H1 (cell line): ENCODE results near the gene EML1. TPM values are rescaled to one million over a fixed set of nuclear protein-coding genes. Genes with fewer than 3 reads are reported as not detected.

ENCODE experiments used
- CTCF ChIP-seq, 3 experiments: IDR thresholded peaks; 1 replicate in 2 of 3; 2 replicates in 1 of 3; pipeline versions ENCODE4 v1.5.1 to v1.6.1; 2011; ENCODE audit warnings: low read length in 3 of 3, mild to moderate bottlenecking in 3 of 3, inconsistent platforms in 2 of 3, low read depth in 1 of 3, moderate library complexity in 1 of 3; ENCODE audit not compliant: insufficient read depth in 1 of 3; ENCODE audit errors: control extremely low read depth in 1 of 3
- polyA plus RNA-seq, 7 experiments: library from polyadenylated mRNA; depleted of rRNA in 3 of 7; stranded (reverse) in 5 of 7; unstranded in 2 of 7; fragments of >200 nt in 5 of 7; fragments of 200-250 nt in 2 of 7; gene quantifications; 1 replicate in 5 of 7; 2 replicates in 1 of 7; 4 replicates in 1 of 7; pipeline versions ENCODE4 v1.2.1 to v1.2.3, GENCODE V29; 2011 to 2013; ENCODE audit warnings: missing spikeins in 2 of 7, mixed read lengths in 2 of 7
- total RNA-seq: library from RNA; stranded (reverse); fragmentation: NEBNext Ultra II Directional; extraction: Animal tissue kit (Norgen Biotek cat#: 25700); gene quantifications from 2 replicates; pipeline ENCODE4 v1.2.1, GENCODE V29; 2021

EML1 gene
- total and polyA plus RNA-seq, 2 of the 8 experiments (the other 6 are each of a cell fraction or from before 2014, with no cell fraction given): 11.1 to 24.7 TPM

- TF ChIP-seq CTCF (IDR thresholded peaks at IDR 0.05; ENCODE audit: control extremely low read depth in 1 of 3, insufficient read depth in 1 of 3, low read depth in 1 of 3, low read length in 3 of 3): no peak
Measured at GRCh38 chr14:99781091-99781490, 12.1 kb upstream of the EML1 start (continued).
